Chondrocyte (in vitro differentiated cells): ENCODE results near the gene TRAF3IP3. TPM values are rescaled to one million over a fixed set of nuclear protein-coding genes. Genes with fewer than 3 reads are reported as not detected.
"Not testable (repeated sequence)": the region's sequence is repeated elsewhere in the genome, so short reads cannot be mapped to it uniquely, and the experiment has no call there.

ENCODE experiments used
- DNase-seq: peaks from one replicate; pipeline ENCODE4 v3.0.0; 2021; ENCODE audit warnings: mixed read lengths, low spot score
- H3K27ac Mint-ChIP-seq: one replicate; pipeline ENCODE4 v1.8.0; 2021; ENCODE audit warnings: mild to moderate bottlenecking, moderate library complexity, mixed read lengths; ENCODE audit not compliant: unreplicated experiment
- H3K27me3 Mint-ChIP-seq: 2 replicates; pipeline ENCODE4 v1.8.0; 2021; ENCODE audit warnings: low read depth, mixed read lengths
- H3K36me3 Mint-ChIP-seq: 2 replicates; pipeline ENCODE4 v1.8.0; 2021; ENCODE audit warnings: low read depth, mixed read lengths
- H3K4me1 Mint-ChIP-seq: 2 replicates; pipeline ENCODE4 v1.8.0; 2021; ENCODE audit warnings: low read depth, mild to moderate bottlenecking, mixed read lengths
- H3K4me3 Mint-ChIP-seq: one replicate; pipeline ENCODE4 v1.8.0; 2021; ENCODE audit warnings: mild to moderate bottlenecking, moderate library complexity, mixed read lengths; ENCODE audit not compliant: unreplicated experiment
- H3K9me3 Mint-ChIP-seq: 2 replicates; pipeline ENCODE4 v1.8.0; 2021; ENCODE audit warnings: low read depth, mixed read lengths
- CTCF ChIP-seq: fragments of 200-600 bp; sonication (generic); IDR thresholded peaks from 2 replicates; pipeline ENCODE4 v1.5.0; 2021; ENCODE audit warnings: antibody characterized with exemption, mild to moderate bottlenecking, moderate library complexity
- total RNA-seq: library from RNA; stranded (reverse); gene quantifications from 3 replicates; pipeline ENCODE4 v1.2.1, GENCODE V29; 2021

The TRAF3IP3 gene
- total RNA-seq, 1 donor from 2014 or later = not detected

GRCh38 chr1:209791920-209792319 is 36.1 kb downstream of the TRAF3IP3 start:
- Mint-ChIP-seq H3K36me3 (no peaks in the 10 kb centered on the region), H3K4me3 (no peak overlapping the region)

GRCh38 chr1:209793711-209794110 is 37.9 kb downstream of the TRAF3IP3 start:
- peaks cover 64% of the 10 kb centered on the region for H3K27me3 Mint-ChIP-seq
- H3K9me3 Mint-ChIP-seq, H3K27ac Mint-ChIP-seq, DNase-seq, H3K36me3 Mint-ChIP-seq, H3K4me3 Mint-ChIP-seq, H3K4me1 Mint-ChIP-seq: not testable (repeated sequence)

More at GRCh38 chr1:209791920-209792319, 36.1 kb downstream of the TRAF3IP3 start:
- peaks cover 69% of the 10 kb centered on the region for H3K27me3 Mint-ChIP-seq
- no peaks in the 10 kb centered on the region for H3K9me3 Mint-ChIP-seq
- no peak for DNase-seq
- TF ChIP-seq CTCF = no peak
- no peaks in the 10 kb centered on the region for H3K4me1 Mint-ChIP-seq
- no peak overlapping the region for H3K27ac Mint-ChIP-seq

- peaks cover 6% of the 10 kb centered on the region for H3K4me1 Mint-ChIP-seq
- no peak overlapping the region for H3K4me3 Mint-ChIP-seq
- TF ChIP-seq CTCF = no peak
- H3K9me3 Mint-ChIP-seq = no peaks in the 10 kb centered on the region
- H3K27ac Mint-ChIP-seq = no peak overlapping the region
- no peaks in the 10 kb centered on the region for H3K36me3 Mint-ChIP-seq
- no peak for DNase-seq
- peaks cover 54% of the 10 kb centered on the region for H3K27me3 Mint-ChIP-seq
Measured at GRCh38 chr1:209797978-209798639, 42.3 kb downstream of the TRAF3IP3 start.

GRCh38 chr1:209800984-209801834 is 45.4 kb downstream of the TRAF3IP3 start:
- no peak for DNase-seq
- Mint-ChIP-seq H3K4me3 (no peak overlapping the region), H3K36me3 (no peaks in the 10 kb centered on the region), H3K9me3 (no peaks in the 10 kb centered on the region), H3K27me3 (peaks cover 48% of the 10 kb centered on the region), H3K4me1 (peaks cover 14% of the 10 kb centered on the region), H3K27ac (no peak overlapping the region)
- TF ChIP-seq CTCF = no peak

- H3K4me1 Mint-ChIP-seq = peaks cover 16% of the 10 kb centered on the region
- no peaks in the 10 kb centered on the region for H3K9me3 Mint-ChIP-seq
- no peak overlapping the region for H3K27ac Mint-ChIP-seq
- peaks cover 43% of the 10 kb centered on the region for H3K27me3 Mint-ChIP-seq
- TF ChIP-seq CTCF = no peak
- H3K4me3 Mint-ChIP-seq = no peak overlapping the region
- DNase-seq = no peak
- H3K36me3 Mint-ChIP-seq = no peaks in the 10 kb centered on the region
Measured at GRCh38 chr1:209802117-209802779, 46.4 kb downstream of the TRAF3IP3 start.
